ENCODE data around the gene ZBTB44.

The ZBTB44 gene

DNA sequence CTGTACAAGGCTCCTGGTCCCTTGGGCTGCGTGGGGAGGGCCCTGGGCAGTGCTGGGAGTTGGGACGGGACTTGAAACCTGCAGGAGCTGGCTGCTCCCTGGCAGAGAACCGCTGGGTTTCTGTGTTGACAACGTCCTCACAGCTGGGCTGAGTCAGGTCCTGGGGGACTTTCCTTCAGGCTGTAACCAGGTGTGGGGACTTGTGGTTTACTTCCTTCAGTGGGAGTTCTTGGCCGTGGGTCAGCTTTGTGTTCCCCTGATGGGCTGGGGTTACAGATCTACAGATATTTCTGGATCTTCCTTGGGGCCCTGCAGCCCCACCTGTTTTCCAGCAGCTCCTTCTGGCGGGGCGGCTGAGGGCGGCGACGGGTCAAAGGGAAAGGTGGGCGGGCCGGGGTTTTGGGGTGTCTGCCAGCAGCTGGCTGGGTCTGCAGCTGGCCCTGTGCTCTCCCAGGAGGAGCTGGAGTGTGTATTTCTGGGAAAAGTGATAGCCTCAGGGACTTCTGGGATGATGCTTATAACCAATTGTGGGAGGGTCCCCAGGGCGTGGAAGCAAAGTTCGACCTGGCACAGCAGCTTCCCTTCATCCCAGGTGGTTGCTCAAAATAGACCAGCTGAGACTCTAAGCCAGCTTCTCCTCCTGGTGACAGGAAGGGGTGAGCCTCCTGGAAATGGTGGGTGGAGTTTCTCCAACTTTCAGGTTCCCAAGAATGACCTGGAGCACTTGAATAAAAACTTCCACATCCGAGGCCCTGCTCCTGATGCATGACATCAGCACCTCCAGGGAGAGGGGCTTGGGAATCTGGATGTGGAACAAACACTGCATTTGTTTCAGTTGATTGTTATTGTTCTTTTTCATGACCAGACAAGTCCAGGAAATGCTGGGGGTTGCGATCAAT, 136.0 kb downstream of the ZBTB44 start:
- no peak for DNase-seq (ENCODE audit: low read depth)

DNA sequence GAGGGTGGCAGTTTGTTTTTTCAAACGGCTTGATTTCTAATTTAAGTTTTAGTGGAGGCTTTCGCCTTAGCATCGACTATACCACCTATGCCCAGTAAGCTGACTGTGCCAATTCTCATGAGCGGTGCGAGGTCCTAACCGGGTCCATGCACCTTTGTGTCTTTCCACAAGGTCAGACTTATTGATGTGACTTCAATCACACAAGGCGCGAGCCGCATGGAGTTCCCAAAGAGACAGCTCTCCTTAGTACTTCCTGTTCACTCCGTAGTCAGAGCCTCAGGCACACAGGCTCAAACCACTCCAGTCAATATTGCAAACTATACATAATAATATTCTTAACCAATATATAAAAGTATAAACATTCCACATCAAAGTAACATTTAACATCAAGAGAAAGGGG, 136.9 kb downstream of the ZBTB44 start:
- no peak for DNase-seq (ENCODE audit: low read depth)
